Activated naive CD4-positive, alpha-beta T cell treated with Interleukin-2 at 50 U/mL for 16 hours (primary cell): ENCODE results near the gene TXNL1.

Experiments used
- DNase-seq: peaks from one replicate; pipeline ENCODE4 v3.0.0-alpha.2; 2020

The TXNL1 gene

GRCh38 chr18:56565551-56566345 lies 72.6 kb downstream of the TXNL1 start:
- DNase-seq = no peak

GRCh38 chr18:56565046-56565445 lies 73.3 kb downstream of the TXNL1 start:
- DNase-seq = no peak

- DNase-seq = no peak
These were observed 74.8 kb downstream of the TXNL1 start for GRCh38 chr18:56563568-56563967.

GRCh38 chr18:56562479-56562878 lies 75.9 kb downstream of the TXNL1 start:
- DNase-seq = no peak

DNA sequence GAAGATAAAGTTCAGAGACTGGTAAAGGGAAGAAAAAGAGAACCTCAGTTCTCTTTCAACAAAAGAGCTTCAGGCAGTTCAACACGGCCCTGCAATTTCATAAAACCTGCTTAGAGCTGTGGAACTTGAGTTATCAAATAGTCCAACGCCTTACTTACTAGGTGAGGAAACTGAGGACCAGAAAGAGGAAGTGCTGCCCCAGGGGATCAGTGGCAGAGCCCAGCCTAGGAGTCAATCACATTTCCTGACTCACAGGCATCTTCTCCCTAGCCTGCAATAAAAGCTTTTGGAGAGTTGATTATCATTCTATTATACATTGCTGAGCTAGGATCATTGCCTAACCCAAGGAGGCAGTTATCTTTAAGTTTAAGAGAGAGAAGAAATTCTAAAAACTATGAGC lies 77.4 kb downstream of the TXNL1 start:
- no peak for DNase-seq

GRCh38 chr18:56559044-56559443 lies 79.3 kb downstream of the TXNL1 start:
- no peak for DNase-seq

GRCh38 chr18:56556907-56557306 lies 81.5 kb downstream of the TXNL1 start:
- DNase-seq = no peak

DNA sequence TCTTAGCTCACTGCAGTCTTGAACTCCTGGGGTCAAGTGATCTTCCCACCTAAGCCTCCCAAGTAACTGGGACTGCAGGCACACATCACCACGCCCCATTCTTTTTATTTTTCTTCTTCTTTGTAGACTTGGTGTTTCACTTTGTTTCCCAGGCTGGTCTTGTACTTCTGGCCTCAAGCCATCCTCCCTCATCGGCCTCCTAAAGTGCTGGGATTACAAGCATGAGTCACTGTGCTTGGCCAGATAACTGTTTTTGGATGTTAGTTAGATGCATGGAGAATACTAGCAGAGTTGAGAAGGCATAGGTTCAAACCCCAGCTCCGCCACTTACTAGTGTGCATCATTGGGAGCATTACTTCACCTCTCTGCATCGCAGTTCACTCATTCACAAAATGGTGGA lies 88.3 kb downstream of the TXNL1 start:
- DNase-seq = no peak
